IPS-11a (cell line): ENCODE results near the gene PTPRJ.
"Not testable (repeated sequence)": the region's sequence is repeated elsewhere in the genome, so short reads cannot be mapped to it uniquely, and the experiment has no call there.

Experiments used
- H3K4me3 ChIP-seq: one replicate; pipeline ENCODE4 v1.5.1; 2013; ENCODE audit warnings: low read depth, low read length, control low read depth

The PTPRJ gene

DNA sequence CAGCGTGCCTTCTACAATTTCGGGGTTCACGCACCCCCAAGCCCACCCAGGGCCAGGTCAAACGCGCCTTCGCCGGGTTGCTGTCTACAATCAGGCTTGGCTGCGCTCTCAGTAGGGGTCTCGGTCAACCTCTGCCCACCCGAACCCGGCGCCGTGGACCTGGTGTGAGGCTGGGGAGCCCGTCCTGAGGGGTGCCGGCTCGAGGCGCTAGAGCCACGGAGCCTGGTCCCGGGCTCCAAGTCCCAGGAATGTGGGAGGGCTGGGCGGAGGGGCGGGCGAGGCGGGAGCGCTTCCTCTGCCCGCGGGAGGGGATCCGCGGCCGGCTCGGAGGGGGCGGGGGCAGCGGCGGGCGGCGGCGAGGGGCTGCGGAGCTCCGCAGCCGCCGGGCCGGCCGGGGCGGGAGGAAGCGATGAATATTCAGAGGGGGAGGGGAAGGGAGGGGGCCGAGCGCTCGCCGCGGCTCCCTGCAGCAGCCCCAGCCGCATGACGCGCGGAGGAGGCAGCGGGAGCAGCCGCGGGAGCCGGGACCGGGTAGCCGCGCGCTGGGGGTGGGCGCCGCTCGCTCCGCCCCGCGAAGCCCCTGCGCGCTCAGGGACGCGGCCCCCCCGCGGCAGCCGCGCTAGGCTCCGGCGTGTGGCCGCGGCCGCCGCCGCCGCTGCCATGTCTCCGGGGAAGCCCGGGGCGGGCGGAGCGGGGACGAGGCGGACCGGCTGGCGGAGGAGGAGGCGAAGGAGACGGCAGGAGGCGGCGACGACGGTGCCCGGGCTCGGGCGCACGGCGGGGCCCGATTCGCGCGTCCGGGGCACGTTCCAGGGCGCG lies at the start of gene PTPRJ:
TSS of gene PTPRJ (plus strand) at position 472 of the 819 bp plus-strand sequence. CDS start 354 bp downstream, outside the sequence.
- H3K4me3 ChIP-seq = peak within 1 kb of the TSS; percentile 56

DNA sequence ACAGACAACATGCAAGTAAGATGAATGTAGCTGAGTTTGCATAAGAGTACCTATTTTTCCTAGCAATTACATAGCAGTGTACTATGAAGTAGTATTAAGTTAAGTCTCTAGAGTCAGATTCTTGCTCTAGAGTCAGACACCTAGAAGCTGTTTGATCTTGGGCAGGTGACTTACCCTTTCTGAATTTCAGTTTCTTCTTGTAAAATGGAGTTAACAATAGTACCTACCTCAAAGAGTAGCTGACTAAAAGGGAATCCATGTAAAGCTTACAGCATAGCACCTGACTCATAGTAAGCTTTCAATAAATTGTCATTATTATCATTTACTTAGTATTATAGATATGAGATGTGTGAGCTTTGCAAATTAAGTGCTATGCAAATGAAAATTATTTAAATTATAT lies 47.8 kb upstream of the PTPRJ start:
- no peak overlapping the region for H3K4me3 ChIP-seq

DNA sequence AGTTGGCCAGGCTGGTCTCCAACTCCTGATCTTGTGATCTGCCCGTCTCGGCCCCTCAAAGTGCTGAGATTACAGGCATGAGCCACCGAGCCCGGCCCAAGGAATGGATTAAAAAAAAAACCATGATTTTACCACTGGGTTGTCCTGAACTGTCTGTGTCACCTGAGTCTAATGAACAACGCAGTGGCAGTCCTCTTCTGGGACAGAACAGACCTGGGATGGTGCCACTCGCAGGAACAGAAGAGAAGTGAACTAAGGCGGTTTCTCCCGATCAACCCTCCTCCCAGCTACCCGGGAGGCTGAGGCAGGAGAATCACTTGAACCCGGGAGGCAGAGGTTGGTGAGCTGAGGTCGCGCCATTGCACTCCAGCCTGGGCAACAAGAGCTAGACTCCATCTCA lies 46.6 kb upstream of the PTPRJ start:
- H3K4me3 ChIP-seq = not testable (repeated sequence)

DNA sequence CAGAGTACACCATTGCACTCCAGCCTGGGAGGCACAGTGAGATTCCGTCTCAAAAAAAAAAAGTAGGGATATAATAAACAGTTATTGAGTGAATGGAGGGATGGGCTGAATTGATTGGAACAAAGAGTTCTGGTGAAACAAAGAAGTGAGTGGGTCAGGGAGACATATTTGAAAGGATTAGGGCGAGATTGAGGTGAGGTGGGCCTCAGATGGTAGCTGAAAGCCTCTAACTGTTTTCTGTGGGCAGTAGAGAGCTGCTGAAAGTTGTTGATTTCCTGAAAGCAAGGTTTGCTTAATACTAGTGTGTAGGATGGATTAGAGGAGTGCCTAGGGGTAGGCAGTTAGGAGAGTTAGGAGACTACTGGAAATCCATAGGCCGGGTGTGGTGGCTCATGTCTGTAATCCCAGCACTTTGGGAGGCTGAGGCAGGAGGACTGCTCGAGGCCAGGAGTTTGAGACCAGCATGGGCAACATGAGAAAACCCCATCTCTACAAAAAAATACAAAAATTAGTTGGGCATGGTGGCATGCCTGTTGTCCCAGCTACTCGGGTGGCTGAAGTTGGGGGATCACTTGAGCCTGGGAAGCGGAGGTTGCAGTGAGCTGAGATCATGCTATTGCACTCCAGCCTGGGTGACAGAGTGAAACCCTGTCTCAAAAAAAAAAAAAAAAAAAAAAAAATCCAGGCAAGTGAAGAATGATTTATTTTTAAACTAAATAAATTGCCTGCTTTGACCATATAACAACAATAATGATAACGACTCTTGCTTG lies 41.4 kb upstream of the PTPRJ start:
- no peak overlapping the region for H3K4me3 ChIP-seq

DNA sequence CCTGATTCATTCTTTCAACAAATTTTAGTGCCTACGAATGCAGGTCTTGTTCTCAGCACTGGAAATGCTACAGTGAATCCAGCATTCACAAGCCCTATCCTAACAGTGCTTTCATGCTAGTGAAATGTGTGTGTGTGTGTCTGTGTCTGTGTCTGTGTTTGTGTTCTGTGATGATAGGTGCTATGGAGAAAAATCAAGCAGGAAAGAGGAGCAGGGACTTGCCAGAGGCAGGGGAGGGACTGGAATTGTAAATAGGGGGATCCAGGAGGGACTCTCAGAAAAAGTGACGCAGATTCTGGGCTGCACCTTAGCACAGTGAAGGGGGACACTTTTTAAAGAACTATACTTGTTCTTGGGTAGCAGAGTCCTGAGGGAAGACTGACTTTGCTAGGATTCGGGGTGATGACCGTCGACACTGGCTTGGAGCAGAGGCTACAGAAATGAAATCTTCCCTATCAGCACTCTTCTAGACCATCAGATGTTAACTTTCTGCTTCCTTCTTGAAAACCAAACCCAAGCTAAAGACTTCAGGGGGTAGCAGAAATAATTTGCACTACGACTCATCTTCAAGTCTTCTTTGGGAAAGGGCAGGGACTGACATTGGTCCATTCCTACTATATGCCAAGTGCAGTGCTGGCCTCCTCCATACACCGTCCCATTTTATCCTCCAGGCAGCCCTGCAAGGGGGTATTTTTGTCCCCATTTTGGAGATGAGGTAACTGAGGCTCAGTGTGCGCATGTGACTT lies 39.3 kb upstream of the PTPRJ start:
- no peak overlapping the region for H3K4me3 ChIP-seq

DNA sequence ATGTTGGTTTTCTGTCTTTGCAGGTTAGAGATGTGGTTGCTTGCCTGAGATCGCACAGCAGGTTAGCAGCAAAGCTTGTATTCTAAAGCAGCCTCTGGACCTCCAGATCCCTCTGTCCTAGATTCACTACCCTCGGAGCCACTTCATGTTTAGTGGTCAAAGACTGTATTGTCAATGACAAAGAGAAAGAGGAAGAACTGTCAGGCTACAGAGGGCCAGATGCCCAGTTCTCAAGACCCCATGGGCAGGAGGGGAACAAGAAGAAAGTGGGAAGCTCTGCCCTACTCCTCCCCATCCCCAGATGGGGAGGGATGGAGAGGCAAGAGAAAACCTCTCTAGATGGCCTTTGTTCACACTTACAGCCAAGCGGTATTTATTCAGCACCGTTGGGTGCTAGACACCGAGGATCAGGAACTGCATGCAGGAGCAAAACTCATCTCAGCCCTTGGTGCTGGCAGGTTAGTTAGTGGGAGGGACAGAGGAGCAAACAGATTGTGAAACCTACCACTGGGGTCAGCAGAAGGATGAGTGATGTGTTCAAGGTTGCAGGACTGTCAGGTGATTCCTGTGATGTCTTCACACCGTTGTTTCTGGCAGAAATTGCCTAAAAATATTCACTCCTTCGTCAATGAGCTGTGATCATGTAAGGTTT lies 38.3 kb upstream of the PTPRJ start:
- no peak overlapping the region for H3K4me3 ChIP-seq

DNA sequence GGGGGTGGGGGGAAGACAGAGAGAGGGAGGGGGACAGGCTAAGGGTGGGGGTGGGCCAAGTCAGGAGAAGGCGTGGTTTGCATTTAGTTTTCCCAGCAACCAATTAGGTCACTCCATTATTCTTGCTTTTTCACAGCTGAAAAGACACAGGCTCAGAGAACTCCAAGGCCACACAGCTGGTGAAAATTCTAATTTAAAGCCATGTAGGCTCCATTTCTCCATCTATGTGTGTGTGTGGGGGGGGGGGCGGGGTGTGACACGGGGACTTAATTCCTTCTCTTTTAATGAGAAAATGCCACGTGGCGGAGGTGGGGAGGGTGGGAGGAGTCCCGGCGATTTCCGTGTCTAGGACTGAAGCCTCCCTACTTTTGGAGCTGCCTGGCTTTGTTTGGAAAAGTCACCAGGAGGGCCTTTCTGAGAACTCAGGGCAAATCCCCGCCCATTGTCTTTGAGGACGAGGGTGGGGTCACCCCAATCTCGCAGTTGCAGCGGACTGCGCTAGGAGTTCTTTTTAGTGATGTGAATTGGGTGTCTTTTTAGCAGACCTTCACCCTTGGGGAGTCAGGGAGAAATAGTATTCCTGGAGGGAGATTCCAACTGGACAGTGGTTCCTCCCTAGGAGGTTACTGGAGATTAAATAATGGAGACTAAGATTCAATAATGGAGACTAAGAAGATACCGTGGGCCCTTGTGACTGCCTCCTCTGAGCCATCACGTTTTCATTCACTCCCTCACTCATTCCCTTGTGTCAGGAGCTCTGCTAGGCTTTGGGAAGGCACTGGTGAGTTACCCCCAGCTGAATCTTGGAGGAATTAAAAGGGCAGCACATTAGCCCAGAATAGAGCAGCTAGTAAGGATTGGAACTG lies 36.4 kb upstream of the PTPRJ start:
- no peak overlapping the region for H3K4me3 ChIP-seq

DNA sequence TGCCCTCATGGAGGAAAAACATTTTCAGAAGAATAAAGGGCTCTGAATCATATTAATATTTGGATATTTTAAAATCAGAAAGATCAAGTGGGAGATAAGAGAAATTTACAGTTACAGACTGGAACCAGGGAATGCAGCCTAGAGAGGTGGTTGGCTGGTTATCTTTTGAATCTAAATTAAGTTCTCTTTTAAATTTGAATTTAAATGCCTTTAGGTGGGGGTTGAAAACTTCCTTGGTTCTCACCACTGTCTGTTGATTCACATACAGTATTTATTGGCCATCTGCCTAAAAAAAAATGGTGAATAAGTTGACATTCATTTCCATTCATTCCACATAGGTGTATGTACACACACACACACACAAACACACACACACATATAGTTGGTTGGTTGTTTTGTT lies 35.7 kb upstream of the PTPRJ start:
- no peak overlapping the region for H3K4me3 ChIP-seq

DNA sequence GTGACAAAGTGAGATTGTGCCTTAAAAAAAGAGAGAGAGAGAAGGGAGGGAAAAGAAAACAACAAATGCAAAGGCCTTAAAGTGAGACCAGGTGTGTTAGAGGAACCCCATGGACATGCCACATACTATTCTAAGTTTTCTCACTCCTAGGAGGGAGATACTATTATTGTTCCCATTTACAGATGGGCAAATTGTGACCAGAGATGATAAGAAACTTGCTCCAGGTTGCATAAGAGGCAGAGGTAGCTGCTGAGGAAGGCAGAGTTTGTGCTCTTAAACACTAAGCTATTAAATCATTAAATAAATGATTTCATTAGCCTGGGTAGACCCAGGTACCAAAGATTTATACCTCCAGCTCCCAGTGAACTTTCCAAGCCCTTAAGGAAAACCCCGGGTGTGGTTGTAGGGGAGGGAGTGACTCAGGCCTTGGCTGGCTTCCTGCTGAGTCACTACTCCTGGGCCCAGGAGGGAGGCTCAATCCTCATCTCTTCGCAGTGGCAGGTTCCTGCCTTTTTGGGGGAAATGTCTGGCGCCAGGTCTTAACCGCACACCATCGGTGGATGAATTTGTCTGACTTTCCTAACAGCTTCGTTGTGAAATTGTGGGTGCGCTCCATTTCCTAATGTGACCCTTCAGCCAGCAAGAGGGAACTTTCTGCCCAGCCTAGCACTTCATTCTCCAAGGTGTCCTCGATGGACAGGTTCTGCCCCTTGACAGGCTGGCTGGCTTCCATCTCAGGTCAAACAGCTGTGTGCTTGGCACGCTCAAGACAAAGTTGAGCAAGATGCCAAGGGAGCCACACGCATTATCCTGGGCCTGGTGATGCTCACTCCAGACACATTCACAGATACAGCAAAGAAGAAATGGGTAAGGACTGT lies 33.4 kb upstream of the PTPRJ start:
- no peak overlapping the region for H3K4me3 ChIP-seq

DNA sequence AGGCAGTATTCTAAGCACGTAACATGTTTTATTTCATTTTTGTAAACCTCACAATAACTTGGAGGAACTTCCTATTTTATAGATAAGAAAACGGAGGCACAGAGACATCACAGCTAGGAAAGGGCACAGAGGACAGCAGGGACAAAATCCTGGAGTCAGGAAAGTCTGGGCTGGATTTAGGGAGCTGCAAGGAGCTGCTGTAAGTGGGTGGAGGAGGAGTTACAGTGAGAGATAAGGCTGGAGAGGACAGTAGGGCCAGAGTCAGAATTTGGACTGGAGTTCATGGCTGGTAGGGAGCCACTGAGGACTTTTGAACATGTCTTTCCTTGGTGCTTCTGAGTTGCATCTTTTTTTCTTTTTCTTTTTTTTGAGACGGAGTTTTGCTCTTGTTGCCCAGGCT lies 32.2 kb upstream of the PTPRJ start:
- no peak overlapping the region for H3K4me3 ChIP-seq

DNA sequence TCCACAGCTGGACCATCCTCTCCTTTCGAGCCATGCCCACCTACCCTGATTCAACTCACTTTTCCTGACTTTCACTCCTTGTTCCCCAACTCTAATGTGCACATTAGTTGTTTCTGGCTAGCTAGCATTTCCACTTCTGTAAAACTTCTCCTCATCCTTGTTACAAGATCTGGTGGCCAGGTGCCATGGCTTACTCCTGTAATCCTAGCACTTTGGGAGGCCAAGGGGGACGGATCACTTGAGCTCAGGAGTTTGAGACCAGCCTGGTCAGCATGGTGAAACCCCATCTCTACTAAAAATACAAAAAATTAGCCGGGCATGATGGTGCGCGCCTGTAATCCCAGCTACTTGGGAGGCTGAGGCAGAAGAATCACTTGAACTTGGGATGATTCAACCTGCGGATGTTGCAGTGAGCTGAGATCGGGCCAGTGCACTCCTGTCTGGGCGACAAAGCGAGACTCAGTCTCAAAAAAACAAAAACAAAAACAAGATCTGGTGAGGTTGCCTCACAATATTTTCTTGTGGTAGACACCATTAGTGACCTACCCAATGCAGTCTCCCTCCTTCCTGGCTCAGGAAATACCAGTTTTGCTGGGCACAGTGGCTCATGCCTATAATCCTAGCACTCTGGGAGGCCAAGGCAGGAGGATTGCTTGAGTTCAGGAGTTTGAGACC lies 31.2 kb upstream of the PTPRJ start:
- not testable (repeated sequence) for H3K4me3 ChIP-seq

DNA sequence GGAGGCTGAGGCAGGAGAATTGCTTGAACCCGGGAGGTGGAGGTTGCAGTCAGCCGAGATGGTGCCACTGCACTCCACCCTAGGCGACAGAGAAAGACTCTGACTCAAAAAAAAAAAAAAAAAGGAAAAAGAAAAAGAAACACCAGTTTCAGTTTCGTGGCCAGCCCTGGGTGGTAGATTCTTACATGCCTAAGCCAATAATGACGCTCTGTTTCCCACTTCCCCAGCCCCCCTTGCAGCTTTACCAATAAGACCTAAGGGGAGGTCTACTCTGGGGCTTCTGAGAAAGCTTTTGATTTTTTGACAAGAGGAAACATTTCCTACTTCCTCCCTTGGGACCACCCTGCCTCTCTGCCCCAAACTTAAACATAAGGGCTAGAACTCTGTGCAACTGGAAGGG lies 30.0 kb upstream of the PTPRJ start:
- H3K4me3 ChIP-seq = no peak overlapping the region

DNA sequence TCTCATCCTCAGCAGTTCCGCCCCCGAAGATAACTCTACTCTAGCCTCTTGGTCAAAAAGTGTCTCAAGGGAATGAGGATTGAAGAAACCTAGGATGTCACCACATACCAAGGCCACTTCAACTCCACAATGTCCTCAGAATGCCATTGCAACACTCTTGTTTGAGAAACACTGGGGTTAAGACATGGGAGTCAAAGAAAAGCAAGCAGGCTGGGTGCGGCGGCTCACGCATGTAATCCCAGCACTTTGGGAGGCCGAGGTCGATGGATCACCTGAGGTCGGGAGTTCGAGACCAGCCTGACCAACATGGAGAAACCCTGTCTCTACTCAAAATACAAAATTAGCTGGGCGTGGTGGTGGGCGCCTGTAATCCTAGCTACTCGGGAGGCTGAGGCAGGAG lies 28.9 kb upstream of the PTPRJ start:
- H3K4me3 ChIP-seq = not testable (repeated sequence)

DNA sequence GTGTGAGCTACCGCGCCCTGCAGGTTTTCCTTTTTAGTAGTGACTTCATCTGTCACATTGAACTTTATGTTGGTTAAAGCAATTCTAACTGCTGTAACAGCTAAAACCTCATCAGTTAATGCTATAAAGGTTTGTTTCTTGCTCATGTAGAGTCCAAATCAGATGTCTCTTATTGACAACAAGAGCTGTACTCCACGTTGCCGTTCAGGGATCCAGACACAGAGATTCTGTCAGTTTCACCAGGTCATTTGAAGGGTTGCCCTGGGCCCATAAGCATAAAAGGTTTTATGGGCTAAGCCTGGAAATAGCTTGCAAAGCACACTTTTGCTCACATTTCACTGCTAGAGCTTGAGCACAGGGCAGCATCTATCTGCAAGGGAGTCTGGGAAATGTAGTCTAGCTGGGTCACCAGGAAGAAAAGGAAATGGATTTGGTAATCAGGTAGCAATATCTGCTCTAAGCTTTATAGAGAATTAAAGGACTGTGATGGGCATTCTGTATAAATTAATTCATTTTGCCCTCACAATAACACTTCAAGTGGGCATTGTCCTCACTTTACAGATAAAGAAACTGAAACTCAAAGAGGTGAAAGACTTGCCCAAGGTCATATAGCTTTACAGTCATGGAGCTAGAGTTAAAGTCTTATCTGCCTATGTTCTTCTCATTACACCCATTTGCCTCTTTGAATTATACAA lies 25.2 kb upstream of the PTPRJ start:
- H3K4me3 ChIP-seq = no peak overlapping the region

DNA sequence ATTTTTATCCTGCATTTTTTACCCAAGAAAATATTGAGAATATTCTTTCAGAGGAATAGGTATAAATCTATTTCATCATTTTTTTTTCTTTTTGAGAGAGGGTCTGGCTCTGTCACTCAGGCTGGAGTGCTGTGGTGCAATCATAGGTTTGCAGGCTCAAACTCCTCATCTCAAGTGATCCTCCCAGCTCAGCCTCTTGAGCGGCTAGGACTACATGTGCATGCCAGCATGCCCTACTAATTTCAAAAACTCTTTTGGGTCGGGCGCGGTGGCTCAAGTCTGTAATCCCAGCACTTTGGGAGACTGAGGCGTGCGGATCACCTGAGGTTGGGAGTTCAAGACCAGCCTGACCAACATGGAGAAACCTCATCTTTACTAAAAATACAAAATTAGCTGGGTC lies 20.3 kb upstream of the PTPRJ start:
- H3K4me3 ChIP-seq = no peak overlapping the region

DNA sequence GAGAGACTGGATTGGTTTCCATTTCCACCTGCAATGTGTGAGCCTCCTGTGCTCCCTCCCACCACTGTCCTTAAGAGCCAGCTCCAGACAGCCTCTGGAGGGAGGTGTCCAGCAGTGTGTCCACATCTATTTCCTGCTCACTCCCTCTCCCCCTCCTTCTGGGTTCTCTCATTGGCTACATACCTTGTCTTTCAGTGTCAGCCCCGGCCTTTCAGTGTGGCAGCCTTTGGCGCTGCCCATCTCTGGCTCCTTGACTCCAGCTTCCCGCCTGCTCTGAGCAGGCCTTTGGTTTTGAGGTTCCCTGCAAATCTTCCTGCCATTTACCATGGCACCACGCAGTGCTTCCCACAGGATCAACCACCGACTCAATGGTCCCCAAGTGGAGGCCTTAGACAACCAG lies 19.0 kb upstream of the PTPRJ start:
- H3K4me3 ChIP-seq = no peak overlapping the region

DNA sequence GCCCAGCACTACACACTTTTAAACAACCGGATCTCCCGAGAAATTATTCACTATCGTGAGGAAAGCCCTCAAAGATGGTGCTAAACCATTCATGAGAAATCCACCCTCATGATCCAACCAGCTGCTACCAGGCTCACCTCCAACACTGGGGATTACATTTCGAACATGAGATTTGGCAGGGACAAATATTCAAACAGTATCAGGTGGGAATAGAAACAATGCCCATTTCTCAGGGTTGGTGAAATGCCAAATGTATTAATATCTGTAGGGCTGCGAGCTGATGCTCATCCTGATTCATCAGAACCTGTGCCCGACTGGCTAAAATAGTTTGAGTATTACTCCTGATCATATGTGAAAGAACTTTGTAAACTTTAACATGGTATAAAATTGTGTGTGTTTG lies 15.8 kb upstream of the PTPRJ start:
- no peak overlapping the region for H3K4me3 ChIP-seq
